ENCODE results near the gene TNFSF18. TPM values are rescaled to one million over a fixed set of nuclear protein-coding genes. Genes with fewer than 3 reads are reported as not detected.

TNFSF18 gene
- total and polyA plus RNA-seq, 2 of the 4 experiments (the other 2 are of a cell fraction) = 0.12 to 0.18 TPM

- no peak for TF ChIP-seq RCOR1 (IDR thresholded peaks at IDR 0.05; ENCODE audit: insufficient replicate concordance, low read length)
These were observed 58.9 kb downstream of the TNFSF18 start (continued) for GRCh38 chr1:172991674-172992400.

- peak overlapping the region; percentile 98 for H2BK120ac ChIP-seq (ENCODE audit: low read depth, low read length)
- peak overlapping the region; percentile 81 for H3K56ac ChIP-seq (ENCODE audit: extremely low read depth, insufficient read depth, low read length)
- peaks cover 0 to 3% of the 10 kb centered on the region in 2 experiments; a peak in 1 of 4 replicates for H3K79me1 ChIP-seq (ENCODE audit: low read depth in 1 of 2, low read length in 2 of 2)
- no peak for TF ChIP-seq SMC3 (IDR thresholded peaks at IDR 0.05; ENCODE audit: low read depth, low read length)
- no peak for TF ChIP-seq CHD1 (IDR thresholded peaks at IDR 0.05; ENCODE audit: low read depth, low read length)
- no peak for TF ChIP-seq RCOR1 (IDR thresholded peaks at IDR 0.05; ENCODE audit: insufficient replicate concordance, low read length)
- no peak for TF ChIP-seq NFE2L2 (IDR thresholded peaks at IDR 0.05; ENCODE audit: low read depth, low read length)
- TF ChIP-seq CTCF (conservative IDR thresholded peaks at IDR 0.05; ENCODE audit: low read depth, low read length) = no peak
- no peak for TF ChIP-seq POLR2A (IDR thresholded peaks at IDR 0.05; ENCODE audit: low read depth, low read length)
- in situ Hi-C loops (cut with MboI; ENCODE audit: low sequenced_read_pairs) = no loop called here
- no TSS peak for BruUV-seq (replicated peaks)
- intact Hi-C loops (cut with micrococcal nuclease) = no loop called here
- H4K5ac ChIP-seq (ENCODE audit: low read depth, low read length) = peak overlapping the region; percentile 95; the same call in 1 of the 2 replicates
- peak overlapping the region; percentile 48; the same call in 1 of the 2 replicates for H2AK5ac ChIP-seq (ENCODE audit: low read depth, low read length)
- H3K4me2 ChIP-seq (ENCODE audit: low read depth, low read length) = no peak overlapping the region
- no peak overlapping the region for H3K9ac ChIP-seq (ENCODE audit: low read depth, low read length)
- no peaks in the 10 kb centered on the region for H3K27me3 ChIP-seq (ENCODE audit: control insufficient read depth, insufficient read depth, low read length)
- H3K4me1 ChIP-seq (ENCODE audit: control insufficient read depth, insufficient read depth, low read length) = peaks cover 7% of the 10 kb centered on the region; the same call in 1 of the 2 replicates
- no CpG with 5 or more reads among the region's 3 CpGs for WGBS, 2 experiments (ENCODE audit: extremely low coverage in 2 of 2, insufficient read length in 1 of 2)
- dilution Hi-C loops (cut with HindIII; ENCODE audit: low sequenced_read_pairs, unreplicated experiment) = no loop called here
- DNase-seq (peak; percentile 73), ATAC-seq (ENCODE audit: low read depth) (peak; percentile 74)
- no peak overlapping the region for H2AFZ ChIP-seq (replicated peaks; ENCODE audit: low read length, poor library complexity)
- H4K20me1 ChIP-seq (ENCODE audit: insufficient read depth, low read length) = no peaks in the 10 kb centered on the region
- H2BK5ac ChIP-seq (ENCODE audit: low read depth, low read length, poor library complexity, severe bottlenecking) = peak overlapping the region; percentile 89
- ChIA-PET CTCF (interaction anchor here (0.6 to 0.9 kb wide), 3 partner anchors 9 to 67 kb away, joined by 3 to 6 read pairs (median 4); no protein-coding TSS in a partner anchor), POLR2A (ENCODE audit: unreplicated experiment) (no interaction called here)
- peak overlapping the region; percentile 92; the same call in 1 of the 2 replicates for H3K4ac ChIP-seq (ENCODE audit: low read depth, low read length)
- H2AK9ac ChIP-seq (replicated peaks; ENCODE audit: low read depth, low read length, poor library complexity) = no peak overlapping the region
- H4K8ac ChIP-seq (ENCODE audit: low read depth in 2 of 2, low read length in 2 of 2) = peak overlapping the region in 1 of 2 experiments; percentile 82; a peak in 2 of 4 replicates
- H3K9me3 ChIP-seq (ENCODE audit: control insufficient read depth, insufficient read depth, low read length) = no peaks in the 10 kb centered on the region
- H3K9me1 ChIP-seq (ENCODE audit: insufficient read depth, low read length) = peaks cover 4% of the 10 kb centered on the region; the same call in 1 of the 2 replicates
- H3K14ac ChIP-seq (replicated peaks; ENCODE audit: low read depth, low read length) = peak overlapping the region; percentile 90; the same call in 1 of the 2 replicates
- no peak overlapping the region for H3K27ac ChIP-seq (ENCODE audit: insufficient read depth, low read length)
- no peaks in the 10 kb centered on the region for H3K36me3 ChIP-seq (ENCODE audit: control insufficient read depth, insufficient read depth, low read length)
- H4K91ac ChIP-seq (ENCODE audit: insufficient read depth, low read depth, low read length) = peak overlapping the region; percentile 67
- H3K4me3 ChIP-seq (ENCODE audit: insufficient read depth, low read depth, low read length) = no peak overlapping the region
- peak overlapping the region; percentile 90; the same call in 1 of the 2 replicates for H3K18ac ChIP-seq (ENCODE audit: low read depth, low read length)
- H2BK20ac ChIP-seq (ENCODE audit: low read depth, low read length) = peak overlapping the region; percentile 95
- peak overlapping the region; percentile 62; the same call in 1 of the 2 replicates for H3K23ac ChIP-seq (ENCODE audit: low read depth, low read length)
- 0 out of 3 replicates have a peak overlapping the region, but pooled peaks have one; percentile 59 for H2BK15ac ChIP-seq (ENCODE audit: low read depth, low read length)
These were observed 60.0 kb downstream of the TNFSF18 start for GRCh38 chr1:172990598-172991215.
